GM19023 (cell line): ENCODE results near the gene ENTPD2.

ENCODE experiments used
- ATAC-seq: cut with Tn5 transposase; IDR thresholded peaks from one replicate; pipeline ENCODE4 v1.9.1; 2021; ENCODE audit warnings: mild to moderate bottlenecking, moderate library complexity; ENCODE audit not compliant: unreplicated experiment

The ENTPD2 gene

DNA sequence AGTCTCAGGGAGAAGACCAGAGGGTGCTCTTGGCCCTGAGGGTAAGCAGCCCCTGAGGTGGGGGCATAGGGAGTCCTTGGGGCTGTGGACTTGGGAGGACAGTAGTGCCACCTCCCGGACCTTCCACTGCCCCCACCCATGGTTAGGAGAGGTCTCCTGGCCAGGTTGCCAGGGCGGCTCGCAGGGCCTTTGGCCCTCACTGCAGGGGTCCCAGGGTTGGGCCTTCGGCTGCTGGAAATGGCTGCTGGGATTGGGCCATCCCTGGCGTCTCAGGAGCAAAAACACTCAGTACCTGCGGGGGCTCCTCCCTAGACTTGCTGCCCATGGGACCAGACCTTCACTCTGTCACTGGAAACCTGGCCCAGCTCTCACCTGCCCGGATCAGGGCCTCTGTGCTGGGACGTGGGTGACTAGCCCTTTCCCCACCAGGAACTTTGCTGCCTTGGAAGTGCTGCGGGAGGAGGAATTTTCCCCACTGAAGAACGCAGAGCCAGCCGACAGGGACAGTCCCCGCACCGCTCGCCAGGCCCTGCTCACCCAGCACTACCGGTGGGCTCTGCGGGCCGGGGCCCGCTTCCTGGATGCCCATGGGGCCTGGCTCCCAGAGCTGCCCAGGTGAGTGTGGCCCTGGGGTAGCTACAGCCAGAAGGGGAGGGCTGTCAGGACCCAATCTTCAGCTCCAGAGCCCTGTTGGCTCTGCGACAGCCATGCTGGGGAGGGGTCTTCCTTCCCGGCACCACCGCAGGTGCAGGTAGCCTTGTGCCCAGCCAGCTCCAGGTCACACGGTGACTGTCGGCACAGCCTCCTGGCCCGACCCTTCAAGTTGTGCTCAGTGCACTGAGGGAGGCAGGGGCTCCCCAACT lies 26.6 kb upstream of the ENTPD2 start:
- no peak for ATAC-seq

DNA sequence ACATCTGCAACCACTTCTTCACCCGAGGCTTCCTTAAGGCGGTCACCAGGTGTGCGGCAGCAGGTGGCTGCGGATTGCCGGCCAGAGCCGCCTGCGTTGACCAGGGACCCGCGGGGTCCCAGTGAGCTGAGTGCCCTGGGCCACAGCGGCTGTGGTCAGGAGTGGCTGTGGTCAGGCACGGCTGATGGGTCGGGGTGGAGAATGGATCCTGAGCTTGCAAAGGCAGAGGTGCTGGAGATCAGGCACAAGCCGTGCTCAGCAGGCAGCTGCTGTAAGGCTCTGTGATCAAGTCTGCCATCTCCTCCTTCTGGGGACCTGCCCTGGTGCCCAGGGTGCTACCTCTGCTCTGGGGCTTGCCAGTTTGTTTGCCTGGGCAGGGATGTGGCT lies 25.5 kb upstream of the ENTPD2 start:
- ATAC-seq, result no peak

DNA sequence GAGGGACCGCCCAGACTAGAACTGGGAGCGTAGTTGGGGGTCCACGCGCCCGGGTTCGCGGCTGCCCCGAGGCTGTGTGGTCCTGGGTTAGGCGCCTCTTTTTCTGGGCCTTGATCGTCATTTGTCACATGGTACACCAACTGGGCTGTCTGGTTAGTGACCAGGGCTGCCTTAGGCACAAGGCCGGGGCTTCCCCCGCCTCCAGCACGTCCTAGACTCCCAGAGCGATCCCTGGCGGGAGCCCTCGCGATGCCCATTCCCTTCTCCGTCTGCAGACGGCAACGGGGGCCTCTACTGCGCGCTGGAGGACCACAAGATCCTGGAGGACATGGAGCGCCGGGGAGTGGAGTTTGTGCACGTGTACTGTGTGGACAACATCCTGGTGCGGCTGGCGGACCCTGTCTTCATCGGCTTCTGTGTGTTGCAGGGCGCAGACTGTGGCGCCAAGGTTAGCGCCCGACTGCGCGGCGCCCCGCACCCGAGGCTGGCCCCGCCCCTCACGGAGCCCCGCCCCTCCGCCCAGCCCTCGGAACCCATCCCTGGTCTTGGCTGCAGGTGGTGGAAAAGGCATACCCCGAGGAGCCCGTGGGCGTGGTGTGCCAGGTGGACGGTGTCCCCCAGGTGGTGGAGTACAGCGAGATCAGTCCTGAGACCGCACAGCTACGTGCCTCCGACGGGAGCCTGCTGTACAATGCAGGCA lies 25.0 kb upstream of the ENTPD2 start:
- ATAC-seq, result no peak

DNA sequence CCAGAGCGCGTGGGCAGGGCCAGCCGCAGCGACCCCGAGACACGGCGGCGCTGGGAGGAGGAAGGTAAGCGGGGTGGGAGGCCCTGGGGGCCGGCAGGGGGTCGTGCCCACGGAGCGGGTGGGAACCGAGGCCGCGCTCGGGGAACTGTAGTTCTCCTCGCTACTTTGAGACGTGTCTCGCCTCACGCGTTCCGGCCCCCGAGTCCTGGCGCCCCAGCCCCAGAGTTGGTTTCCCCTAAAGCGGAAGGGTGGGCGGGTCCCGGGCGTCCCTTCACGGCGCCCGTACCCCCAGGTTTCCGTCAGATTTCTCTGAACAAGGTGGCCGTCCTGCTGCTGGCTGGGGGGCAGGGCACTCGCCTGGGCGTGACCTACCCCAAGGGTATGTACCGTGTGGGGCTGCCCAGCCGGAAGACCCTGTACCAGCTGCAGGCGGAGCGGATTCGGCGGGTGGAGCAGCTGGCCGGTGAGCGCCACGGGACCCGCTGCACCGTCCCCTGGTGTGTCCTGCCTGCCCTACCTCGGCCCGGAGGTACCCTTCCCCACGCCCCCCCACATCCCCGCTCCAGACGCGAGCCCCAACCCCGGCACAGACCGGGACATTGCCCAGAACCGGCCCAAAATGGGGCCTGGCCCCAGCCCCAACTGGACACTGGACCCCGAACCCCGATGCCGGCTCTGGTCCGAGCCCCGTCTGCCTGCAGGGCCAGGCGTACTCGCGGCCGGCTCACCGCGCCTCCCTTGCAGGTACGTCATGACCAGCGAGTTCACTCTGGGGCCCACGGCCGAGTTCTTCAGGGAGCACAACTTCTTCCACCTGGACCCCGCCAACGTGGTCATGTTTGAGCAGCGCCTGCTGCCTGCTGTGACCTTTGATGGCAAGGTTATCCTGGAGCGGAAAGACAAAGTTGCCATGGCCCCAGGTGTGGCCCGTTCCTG lies 24.2 kb upstream of the ENTPD2 start:
- ATAC-seq, result peak; percentile 17

DNA sequence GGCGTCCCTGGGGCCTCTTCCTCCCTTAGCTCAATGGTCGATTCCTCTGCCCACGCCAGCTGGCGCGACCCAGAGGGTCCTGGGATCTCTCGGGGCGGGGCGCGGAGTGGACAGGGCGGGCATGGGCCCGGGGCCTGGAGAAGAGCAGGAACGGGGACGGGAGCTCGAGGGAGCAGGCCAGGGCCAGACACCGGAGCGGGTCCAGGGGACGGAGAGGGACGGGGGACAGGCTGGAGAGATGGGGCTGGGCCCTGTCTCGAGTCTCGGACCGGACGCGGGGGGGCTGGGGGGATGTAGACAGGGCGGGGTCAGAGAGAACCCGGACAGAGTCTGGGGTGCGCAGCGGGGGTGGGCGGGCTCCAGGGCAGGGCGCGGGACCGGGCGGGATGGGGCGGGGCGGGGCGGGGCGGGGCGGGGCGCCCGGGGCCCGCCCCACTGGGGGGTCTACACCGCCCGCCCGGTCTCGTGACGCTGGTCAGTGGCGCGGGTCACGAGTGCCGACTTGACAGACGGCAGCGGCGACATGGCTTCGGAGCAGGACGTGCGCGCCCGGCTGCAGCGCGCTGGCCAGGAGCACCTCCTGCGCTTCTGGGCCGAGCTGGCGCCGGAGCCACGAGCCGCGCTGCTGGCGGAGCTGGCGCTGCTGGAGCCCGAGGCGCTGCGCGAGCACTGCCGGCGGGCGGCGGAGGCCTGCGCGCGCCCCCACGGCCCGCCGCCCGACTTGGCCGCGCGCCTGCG lies 23.3 kb upstream of the ENTPD2 start, which contains the start of gene UAP1L1:
Gene UAP1L1 (plus strand): TSS at position 508 of the 738 bp plus-strand sequence. CDS start 16 bp downstream, at position 524.
- peak; percentile 49 for ATAC-seq

DNA sequence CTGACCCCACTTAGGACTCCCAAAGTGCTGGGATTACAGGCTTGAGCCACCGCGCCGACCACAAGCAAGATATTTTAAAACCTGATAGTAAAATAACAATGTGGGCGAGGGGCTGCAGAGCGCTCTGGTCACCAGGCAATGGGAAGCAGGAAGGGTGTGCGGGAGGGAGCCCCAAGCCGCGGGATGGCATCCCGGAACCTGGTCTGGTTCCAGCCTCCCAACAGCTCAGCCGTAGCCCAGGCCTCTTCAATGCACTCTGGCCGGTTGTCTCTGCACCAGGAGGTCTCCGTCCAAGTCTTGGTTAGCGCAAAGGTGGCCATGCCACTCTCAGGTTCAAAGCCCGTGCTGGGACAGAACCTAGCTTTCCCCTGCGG lies 22.8 kb upstream of the ENTPD2 start:
- no peak for ATAC-seq

DNA sequence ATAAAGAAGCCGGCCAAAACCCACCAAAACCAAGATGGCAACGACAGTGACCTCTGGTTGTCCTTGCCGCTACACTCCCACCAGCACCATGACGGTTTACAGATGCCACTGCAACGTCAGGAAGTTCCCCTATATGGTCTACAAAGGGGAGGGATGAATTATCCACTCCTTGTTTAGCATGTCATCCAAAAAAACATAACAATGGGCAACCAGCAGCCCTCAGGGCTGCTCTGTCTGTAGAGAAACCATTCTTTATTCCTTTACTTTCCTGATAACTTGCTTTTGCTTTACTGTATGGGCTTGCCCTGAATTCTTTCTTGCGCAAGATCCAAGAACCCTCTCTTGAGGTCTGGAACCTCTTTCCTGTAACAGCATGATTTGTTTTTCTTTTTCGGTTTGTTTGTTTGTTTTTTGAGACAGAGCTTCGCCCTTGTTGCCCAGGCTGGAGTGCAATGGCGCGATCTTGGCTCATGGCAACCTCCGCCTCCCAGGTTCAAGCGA lies 21.5 kb upstream of the ENTPD2 start:
- ATAC-seq, result no peak

DNA sequence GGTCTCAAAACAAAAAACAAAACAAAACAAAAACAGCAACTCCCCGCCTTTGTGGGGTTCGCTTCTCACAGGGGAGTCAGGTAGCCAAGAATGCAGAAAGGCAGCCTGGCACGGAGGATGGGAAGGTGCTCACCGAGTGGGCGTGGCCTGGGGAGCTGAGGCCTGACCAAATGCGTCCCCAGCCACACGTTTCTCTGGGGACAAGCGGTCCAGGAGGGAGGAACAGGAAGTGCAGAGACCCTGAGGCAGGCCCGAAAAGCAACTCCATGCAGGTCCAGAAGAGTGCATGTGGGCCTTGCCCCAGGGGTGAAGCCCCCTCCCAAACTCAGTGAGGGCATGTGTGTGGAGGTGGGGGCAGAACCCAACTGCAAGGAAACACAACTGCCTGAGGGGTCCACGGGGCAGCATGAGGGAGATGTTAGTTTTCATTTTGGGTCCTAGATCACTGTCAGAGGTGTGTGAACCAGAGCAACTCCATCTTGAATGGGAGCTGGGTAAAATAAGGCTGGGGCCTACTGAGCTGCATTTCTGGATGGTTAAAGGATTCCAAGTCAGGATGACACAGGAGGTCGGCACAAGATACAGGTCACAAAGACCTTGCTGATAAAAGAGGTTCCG lies 20.9 kb upstream of the ENTPD2 start:
- ATAC-seq, result no peak

DNA sequence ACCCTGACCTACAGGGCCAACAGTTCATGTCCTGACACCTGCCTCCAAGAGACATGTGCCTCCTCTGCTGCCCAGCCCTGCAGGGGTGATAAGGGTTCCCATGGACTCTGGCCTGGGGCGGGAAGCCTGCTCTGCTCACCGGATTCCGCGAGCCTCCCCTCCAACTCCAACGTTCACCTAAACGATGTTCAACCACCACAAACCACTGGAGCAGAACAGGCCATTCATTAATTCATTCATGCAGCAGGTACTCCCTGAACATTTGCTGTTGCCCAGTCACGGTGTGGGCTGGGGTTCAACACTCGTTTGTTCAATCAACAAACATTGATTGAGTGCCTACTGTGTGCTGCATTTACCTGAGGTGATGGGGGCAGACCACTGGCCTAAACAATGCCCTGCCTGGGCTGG lies 20.1 kb upstream of the ENTPD2 start:
- no peak for ATAC-seq

DNA sequence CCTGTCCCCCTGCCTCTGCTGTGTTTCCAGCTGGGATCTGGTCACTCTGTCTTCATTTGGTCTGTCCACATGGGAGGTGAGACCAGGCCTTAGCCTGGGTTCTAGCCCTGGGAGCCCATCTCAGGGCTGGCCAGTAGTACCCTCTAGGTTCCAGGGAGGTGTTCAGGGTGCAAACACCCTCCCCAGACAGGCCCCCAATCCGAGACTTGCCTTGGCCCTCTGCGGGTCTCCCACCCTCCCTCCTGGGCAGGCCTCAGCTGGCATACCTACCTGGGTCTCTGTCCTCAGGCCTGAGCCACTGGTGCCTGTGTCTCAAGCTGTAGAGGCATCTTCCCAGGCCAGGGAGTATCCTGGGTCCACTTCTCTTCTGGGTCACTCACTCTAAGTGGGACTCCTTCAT lies 17.4 kb upstream of the ENTPD2 start:
- ATAC-seq, result no peak

DNA sequence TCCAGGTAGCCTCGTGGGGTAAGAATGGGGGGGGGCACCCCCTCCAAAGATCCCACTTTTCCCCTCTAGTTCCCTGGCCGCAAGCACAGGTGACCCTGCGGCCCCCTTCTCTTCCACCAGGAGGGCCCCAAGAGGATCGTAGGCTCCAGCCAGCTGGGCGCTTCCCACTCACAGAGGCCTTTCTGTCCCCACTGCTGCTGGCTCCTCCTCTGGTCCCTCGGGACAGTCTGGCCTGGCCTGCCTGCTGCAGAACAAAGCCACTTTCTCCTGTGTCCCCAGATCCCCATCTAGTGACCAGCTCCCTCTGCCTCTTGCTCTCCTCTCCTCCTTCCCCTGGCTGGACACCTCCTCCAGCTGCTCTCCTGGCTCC lies 17.0 kb upstream of the ENTPD2 start:
- ATAC-seq, result no peak

DNA sequence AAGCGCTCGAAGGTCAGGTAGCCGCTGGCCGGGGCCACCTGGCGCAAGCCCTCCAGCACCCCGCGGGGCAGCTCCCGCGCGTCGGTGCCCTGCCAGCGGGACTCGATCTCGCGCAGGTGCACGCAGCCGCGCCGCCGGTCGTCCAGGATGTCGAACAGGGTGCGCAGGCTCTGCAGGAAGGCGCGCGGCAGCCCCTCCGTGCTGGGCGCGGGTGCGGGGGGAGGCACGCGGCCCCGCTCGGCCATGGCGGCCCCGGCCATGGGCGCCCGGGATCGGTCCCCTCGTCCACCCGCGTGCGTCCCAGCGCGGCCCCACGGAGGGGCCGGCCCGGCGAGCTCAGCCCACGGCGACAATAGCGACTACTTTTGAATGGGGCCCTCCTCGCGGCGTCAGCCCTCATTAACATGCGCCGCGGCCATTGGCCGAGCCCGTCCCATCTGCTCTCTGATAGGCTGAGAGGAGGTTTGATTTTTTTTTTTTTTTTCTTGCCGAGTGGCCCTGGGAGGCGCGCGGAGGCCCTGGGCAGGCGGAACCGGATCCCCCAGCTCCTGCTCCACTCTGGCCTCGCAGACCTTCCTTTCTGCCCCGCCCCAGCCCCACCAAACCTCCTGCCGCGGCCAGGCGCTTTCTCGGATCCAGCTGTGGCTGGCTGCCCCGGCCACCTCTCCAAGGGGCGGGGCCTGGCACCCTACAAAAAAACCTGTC lies 16.5 kb upstream of the ENTPD2 start, which contains the start of gene SAPCD2:
Gene SAPCD2 (minus strand): TSS at position 357 of the 705 bp plus-strand sequence. CDS start 97 bp downstream, at position 260.
- ATAC-seq, result peak; percentile 72

DNA sequence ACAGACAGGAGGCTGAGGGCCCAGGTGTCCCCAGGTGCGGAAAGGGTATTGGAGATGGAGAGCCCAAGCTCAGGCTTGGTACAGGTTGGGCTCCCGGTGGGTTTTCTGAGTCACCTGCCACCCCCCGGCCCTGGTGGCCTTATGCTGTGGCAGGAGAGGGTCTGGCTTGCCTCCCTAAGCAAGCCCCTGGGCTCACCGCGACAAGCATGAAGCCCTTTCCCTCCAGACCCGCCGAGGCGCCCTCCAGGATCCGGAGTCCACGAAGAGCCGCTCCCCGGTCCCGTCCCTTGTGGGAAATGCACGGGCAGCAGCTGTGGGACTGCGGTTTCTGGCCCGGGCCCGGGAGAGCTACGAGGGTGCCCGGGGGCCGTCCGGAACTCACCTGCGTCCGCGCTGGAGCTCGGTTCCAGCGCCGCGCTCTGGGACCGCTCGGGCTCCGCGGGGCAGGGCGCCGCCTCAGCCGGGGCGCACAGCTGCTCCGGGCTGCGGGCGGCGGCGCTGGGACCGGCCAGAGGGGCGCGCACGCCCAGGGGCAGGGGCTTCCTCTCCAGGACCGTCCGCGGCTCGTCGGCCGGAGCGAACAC lies 15.7 kb upstream of the ENTPD2 start:
- no peak for ATAC-seq

DNA sequence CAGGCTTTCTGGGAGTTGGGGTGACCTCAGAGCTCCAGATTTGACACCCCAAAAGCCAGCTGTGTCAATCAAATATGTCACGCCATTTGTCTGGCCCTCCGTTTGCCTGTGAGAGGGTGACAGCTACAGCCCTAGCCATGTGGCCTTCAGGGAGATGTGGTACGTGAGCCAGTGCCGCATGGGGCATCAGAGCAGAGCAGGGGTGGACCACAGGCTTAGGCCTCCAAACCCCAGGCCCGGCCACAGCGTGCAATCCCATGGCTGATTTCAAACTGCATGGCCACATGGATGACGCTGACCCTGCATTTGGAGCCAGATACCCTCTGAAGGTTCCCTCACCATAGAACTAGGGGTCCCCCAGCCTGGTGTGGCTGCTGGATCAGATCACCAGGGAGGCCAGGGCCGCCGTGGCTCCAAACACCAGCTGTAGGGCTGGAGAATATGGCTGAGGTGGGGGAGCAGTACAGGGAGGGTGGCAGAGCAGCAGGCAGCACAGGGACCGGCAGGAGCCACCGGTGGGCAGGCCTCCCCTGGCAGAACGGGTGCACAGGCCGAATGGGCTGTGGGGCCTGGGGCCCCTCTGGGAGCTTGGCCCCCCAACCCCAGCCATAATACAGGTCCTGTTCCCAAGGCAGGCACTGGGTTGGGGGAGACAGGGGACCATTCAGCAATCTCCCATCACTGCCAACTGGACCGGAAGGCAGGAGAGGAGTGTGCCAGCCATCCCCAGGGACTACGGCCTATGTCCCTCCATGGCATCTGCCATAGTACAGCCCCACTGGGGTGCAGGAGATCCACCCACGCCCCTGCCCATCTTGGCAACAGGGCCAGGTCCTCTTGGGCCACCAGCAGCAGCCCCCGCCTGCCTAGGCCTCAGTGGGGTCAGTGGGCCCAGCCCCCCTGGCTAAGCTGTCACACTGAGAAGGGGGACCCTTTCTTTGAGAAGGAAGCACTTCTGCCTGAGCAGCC lies 15.0 kb upstream of the ENTPD2 start:
- ATAC-seq, result no peak

DNA sequence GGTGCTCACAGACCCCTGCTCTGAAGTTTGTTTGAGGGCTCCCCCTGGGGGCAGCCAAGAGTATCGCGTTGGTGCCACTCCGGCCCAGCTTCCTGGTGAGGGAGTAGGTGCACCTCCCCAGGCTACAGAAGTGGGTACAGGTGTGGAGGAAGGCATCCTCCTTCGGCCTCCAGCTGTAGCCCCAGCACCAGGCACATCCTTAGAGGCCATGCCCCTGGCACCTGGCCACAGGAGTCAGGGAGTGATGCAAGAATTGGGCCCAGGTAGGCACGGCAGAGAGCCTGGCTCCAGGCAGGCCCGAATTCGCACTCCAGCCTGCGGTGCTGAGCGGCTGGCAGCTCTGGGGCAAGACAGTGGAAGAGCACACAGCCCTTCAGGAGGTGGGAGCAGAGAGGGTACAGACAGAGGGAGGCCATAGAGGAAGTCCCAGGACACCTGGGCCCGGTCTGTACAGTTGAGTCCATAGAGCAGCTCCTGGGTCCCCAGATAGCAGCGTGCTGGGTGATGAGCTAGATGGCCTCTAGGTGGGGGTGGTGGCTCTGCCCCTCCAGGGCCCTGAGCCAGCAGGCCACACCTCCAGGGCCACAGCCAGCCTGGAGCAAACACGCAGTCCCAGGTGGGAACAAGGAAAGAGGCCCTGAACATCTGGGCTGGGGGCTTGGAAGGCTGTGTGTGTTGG lies 14.1 kb upstream of the ENTPD2 start:
- no peak for ATAC-seq

DNA sequence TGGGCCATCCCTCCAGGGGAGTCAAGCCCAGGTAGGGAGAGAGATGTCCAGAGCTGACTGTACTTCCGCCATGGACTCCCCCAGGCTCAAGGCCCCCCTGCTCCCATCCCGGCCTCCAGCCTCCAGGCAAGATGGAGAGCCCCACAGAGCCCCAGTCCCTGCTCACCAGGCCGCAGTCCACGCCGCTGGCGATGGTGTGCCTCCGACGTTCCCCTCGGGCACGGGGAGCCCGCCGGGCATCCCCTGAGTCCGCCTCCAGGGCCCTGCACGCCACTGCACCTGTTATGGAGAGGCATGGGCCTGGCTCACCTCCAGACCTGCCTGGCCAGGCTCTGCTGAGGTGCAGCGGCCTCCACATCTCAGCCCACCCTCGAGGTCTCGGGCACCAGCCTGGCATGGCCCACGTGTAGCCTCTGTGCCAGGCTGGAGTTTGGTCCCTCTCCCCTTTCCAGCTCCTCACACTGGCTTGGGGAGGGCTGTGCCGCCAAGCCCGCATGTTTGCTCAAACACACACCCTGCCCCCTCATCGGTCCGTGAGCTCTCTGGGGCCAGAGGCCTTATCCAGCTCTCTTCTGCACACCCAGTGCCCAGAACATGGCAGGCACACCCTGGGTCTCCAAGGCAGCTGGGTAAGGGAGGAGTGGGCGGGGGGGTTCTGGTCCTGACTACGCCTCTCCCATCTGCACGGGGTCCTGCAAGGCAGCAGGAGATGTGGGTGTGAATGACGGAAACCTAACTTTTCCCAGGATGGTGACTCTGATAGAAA lies 12.4 kb upstream of the ENTPD2 start:
- no peak for ATAC-seq
